Prostate gland (tissue), 2 donors: ENCODE data around the gene RPL10. TPM values are rescaled to one million over a fixed set of nuclear protein-coding genes. Genes with fewer than 3 reads are reported as not detected.
A peak's percentile ranks its signal among the peaks of the same experiment; 100 is the strongest.

Experiments used
- DNase-seq: peaks from one replicate; pipeline ENCODE4 v3.0.0-alpha.2; 2019; ENCODE audit warnings: low spot score
- H3K27ac ChIP-seq, 2 donors: fragments of 200-600 bp; sonication (generic); 2 replicates each; pipeline ENCODE4 v1.5.1; 2017 to 2019
- H3K27me3 ChIP-seq: fragments of 200-600 bp; sonication (generic); replicated peaks from 2 replicates; pipeline ENCODE4 v1.5.1; 2019; ENCODE audit not compliant: insufficient read depth
- H3K36me3 ChIP-seq, 2 donors: fragments of 200-600 bp; sonication (generic); 1 replicate in 1 of 2; 2 replicates in 1 of 2; pipeline versions ENCODE4 v1.5.1 to v1.8.1; 2017 to 2019
- H3K4me1 ChIP-seq: fragments of 200-600 bp; sonication (generic); replicated peaks from 2 replicates; pipeline ENCODE4 v1.5.1; 2019
- H3K4me3 ChIP-seq, 2 donors: fragments of 200-600 bp; sonication (generic); 2 replicates each; pipeline ENCODE4 v1.5.1; 2017 to 2019
- H3K9me3 ChIP-seq: fragments of 200-600 bp; sonication (generic); 2 replicates; pipeline ENCODE4 v1.5.1; 2017
- POLR2A ChIP-seq: fragments of 450-650 bp; IDR thresholded peaks from one replicate; pipeline ENCODE4 v1.6.1; 2016; ENCODE audit warnings: antibody characterized with exemption, mild to moderate bottlenecking
- POLR2AphosphoS5 ChIP-seq: sonication (generic); formaldehyde crosslinking; IDR thresholded peaks from one replicate; pipeline ENCODE4 v1.6.1; 2017; ENCODE audit warnings: antibody characterized with exemption
- WGBS: methylation state at CpG from one replicate; pipeline ENCODE4 v1.1.5; 2018; 5-methylcytosine and 5-hydroxymethylcytosine counted together
- intact Hi-C: fragments of 100-400 bp; cut with DNase I; formaldehyde crosslinking; loops from one replicate; pipeline ENCODE4 v1.14.2; 2022
- total RNA-seq, 2 donors: library from RNA; depleted of rRNA; stranded (reverse); fragments of >200 nt; gene quantifications; one replicate each; pipeline ENCODE4 v1.1.0, GENCODE V29; 2016
- TF ChIP-seq, protein P1 (sequence below), 4 experiments: fragments of 200-600 bp in 2 of 4; fragments of 450-650 bp in 2 of 4; sonication (generic) in 2 of 4; IDR thresholded peaks; 1 replicate in 3 of 4; 2 replicates in 1 of 4; pipeline ENCODE4 v1.5.1; 2016 to 2019; ENCODE audit warnings: antibody characterized with exemption in 4 of 4, mild to moderate bottlenecking in 2 of 4, moderate library complexity in 2 of 4

Gene RPL10
- total RNA-seq, 2 donors from 2014 or later, result 3,702 to 5,500 TPM

DNA sequence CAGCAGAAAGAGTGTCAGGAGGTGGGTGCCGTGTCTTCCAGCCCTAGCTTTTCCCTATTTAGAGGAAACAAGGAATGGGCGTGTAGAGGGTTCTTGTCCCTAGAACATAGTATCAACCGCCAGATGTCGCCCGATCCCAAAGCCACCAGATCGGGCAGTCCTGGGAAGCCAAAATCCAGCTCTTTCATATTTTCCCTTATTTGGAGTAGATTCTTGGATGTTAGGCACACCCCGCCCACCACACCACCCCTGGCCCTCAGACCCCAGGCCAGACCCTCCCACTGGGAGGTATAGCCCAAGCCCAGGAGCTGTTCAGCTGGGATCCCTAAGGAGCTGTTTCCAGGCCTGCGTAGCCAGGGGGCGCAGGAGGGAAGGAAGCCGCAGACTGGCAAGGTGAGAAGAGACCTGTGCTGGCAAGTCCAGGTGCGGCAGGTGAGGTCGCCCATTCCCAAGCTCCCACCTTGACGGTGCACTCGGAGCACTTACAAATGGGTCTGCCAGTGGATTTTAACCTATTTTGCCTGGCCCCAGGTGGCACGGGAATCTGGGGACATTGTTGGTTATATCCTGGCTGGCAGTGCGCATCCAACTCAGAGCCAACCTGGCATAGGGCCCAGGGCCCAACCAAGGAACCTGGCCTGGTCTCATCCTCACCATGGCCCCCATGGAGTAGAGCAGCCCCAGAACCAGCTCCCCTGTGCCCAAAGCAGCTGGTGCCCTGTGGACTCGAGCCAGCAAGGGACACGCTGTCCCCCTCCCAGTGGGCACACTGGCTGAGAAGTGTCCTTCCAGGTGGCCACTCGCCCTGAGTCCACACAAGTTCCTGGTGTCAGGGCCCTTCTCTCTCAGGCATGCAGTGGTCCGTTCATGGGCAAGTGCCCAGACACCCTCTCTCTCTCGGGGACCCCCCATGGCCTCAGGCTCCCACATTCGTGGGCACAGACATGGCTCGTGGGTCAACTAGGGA, 24.6 kb upstream of the RPL10 start:
- Histone ChIP-seq H3K27ac (peak overlapping the region; percentile 81 to 87), H3K27me3 (no peaks in the 10 kb centered on the region), H3K9me3 (no peaks in the 10 kb centered on the region), H3K4me3 (peak overlapping the region; percentile 27 to 30), H3K4me1 (no peaks in the 10 kb centered on the region), H3K36me3 (no peaks in the 10 kb centered on the region)
- peak; percentile 70 for DNase-seq
- 4% methylated on average over 18 of the region's 23 CpGs for WGBS
- peak; percentile 21 for TF ChIP-seq POLR2A
- TF ChIP-seq, protein P1, sequence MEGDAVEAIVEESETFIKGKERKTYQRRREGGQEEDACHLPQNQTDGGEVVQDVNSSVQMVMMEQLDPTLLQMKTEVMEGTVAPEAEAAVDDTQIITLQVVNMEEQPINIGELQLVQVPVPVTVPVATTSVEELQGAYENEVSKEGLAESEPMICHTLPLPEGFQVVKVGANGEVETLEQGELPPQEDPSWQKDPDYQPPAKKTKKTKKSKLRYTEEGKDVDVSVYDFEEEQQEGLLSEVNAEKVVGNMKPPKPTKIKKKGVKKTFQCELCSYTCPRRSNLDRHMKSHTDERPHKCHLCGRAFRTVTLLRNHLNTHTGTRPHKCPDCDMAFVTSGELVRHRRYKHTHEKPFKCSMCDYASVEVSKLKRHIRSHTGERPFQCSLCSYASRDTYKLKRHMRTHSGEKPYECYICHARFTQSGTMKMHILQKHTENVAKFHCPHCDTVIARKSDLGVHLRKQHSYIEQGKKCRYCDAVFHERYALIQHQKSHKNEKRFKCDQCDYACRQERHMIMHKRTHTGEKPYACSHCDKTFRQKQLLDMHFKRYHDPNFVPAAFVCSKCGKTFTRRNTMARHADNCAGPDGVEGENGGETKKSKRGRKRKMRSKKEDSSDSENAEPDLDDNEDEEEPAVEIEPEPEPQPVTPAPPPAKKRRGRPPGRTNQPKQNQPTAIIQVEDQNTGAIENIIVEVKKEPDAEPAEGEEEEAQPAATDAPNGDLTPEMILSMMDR (IDR thresholded peaks at IDR 0.05), result peak; percentile 34 to 83 (median 71)
- peak; percentile 58 for TF ChIP-seq POLR2AphosphoS5
- intact Hi-C loops, result no loop called here

DNA sequence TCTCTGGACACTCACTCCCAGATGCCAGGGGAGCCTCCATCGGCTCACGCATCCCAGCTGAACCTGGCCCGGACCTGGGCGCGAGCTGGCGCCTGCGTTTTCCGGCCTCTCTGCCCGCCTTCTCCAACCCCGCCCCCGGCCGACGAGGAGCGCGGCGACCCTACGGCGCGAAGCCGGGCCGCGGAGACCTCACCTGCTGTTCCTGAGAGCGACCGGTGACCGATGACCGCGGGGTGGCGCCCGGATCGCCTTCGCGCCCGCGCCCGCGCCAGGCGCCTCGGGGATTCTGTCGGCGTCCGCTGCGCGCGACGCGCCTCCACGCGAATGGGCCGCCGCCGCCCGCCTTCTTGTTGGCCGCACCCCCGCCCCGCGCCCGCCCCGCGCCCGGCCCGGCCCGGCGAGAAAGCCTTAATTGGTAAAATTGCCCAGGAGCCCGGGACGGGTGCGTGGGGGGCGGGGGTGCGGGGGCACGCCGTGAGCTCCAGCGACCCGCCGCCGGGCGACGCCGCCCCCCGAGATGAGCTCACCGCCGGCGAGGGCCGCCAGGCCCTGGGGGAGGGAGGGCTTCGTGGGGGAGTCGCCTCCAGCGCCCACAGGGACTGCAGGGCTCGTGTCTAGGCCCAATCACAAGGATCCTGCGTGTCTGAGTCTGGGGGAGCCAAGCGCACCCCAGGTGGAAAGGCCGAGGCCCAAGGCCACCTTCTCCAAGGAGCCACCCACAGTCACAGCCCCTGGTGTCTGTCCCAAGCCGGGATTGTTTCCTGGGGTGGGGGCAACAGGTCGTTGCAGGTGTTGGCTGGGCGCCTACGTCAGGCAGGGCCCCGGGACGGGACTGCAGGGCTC, 23.6 kb upstream of the RPL10 start, which contains the start of gene FLNA:
TSS of gene FLNA (minus strand) at position 322 of the 843 bp plus-strand sequence. CDS start 3,389 bp downstream, outside the sequence.
- DNase-seq, result no peak
- TF ChIP-seq POLR2AphosphoS5, result no peak
- no peak for TF ChIP-seq POLR2A
- TF ChIP-seq, protein P1 (IDR thresholded peaks at IDR 0.05), result peak in 2 of 4 experiments; percentile 27 to 33
- Histone ChIP-seq H3K27me3 (no peaks in the 10 kb centered on the region), H3K4me3 (peak within 1 kb of the TSS; percentile 27 to 30), H3K9me3 (no peaks in the 10 kb centered on the region), H3K36me3 (no peaks in the 10 kb centered on the region), H3K4me1 (no peaks in the 10 kb centered on the region), H3K27ac (peak within 1 kb of the TSS; percentile 81 to 87)
- WGBS, result 0% methylated on average over 14 of the region's 95 CpGs
- intact Hi-C loops, result no loop called here

DNA sequence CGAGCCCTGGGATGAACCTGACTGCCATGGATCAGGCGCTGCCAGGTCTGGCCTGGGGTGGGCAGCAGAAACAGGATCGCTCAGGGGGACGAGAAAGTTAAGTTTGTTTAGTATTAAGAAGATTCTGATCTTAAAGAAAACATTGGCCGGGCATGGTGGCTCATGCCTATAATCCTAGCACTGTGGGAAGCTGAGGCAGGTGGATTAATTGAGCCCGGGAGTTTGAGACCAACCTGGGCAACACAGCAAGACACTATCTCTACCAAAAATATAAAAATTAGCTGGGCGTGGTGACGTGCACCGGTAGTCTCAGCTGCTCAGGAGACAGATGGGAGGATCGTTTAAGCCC, 23.0 kb upstream of the RPL10 start:
- WGBS, result 39% methylated on average over 5 of the region's 10 CpGs

DNA sequence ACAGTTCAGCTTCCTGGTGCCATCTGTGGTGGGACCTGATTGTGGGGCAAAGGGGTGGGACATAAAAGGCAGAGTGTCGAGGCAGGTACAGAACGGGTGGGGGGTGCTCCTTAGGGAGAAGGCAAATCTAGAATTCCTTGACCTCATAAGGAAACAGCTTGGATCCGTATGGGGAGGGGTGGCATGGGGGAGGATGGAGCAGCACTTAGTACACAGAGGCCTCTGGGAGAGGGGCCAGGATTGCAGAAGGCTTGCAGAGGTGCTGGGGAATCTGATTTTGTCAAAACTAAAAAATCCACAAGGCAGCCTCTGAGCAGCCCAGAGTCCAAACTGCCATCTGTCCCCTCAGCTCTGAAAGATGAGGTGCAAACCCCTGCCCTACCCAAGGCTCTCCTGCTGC, 21.4 kb upstream of the RPL10 start:
- TF ChIP-seq, protein P1 (IDR thresholded peaks at IDR 0.05), result no peak
- TF ChIP-seq POLR2AphosphoS5 (no peak), POLR2A (no peak)
- intact Hi-C loops, result no loop called here
- Histone ChIP-seq H3K36me3 (no peaks in the 10 kb centered on the region), H3K4me3 (no peak overlapping the region), H3K4me1 (no peaks in the 10 kb centered on the region), H3K27ac (peak overlapping the region; percentile 98), H3K9me3 (no peaks in the 10 kb centered on the region), H3K27me3 (no peaks in the 10 kb centered on the region)
- 57% methylated on average over 3 of the region's 3 CpGs for WGBS
- no peak for DNase-seq

More for the DNA sequence above, 23.0 kb upstream of the RPL10 start:
- peak overlapping the region; percentile 81 to 87 for H3K27ac ChIP-seq
- no peak overlapping the region for H3K4me3 ChIP-seq
- intact Hi-C loops, result no loop called here
- no peak for TF ChIP-seq POLR2AphosphoS5
- TF ChIP-seq POLR2A, result no peak
- TF ChIP-seq, protein P1 (IDR thresholded peaks at IDR 0.05), result no peak
- no peaks in the 10 kb centered on the region for H3K27me3 ChIP-seq
- no peaks in the 10 kb centered on the region for H3K36me3 ChIP-seq
- DNase-seq, result no peak
- no peaks in the 10 kb centered on the region for H3K9me3 ChIP-seq
- H3K4me1 ChIP-seq, result no peaks in the 10 kb centered on the region
